Left lobe of liver (tissue), 2 donors: ENCODE data around the gene HOXD10. TPM values are rescaled to one million over a fixed set of nuclear protein-coding genes. Genes with fewer than 3 reads are reported as not detected.

Experiments used
- ATAC-seq: fragments of 200-7000 bp; cut with Tn5 transposase; one replicate; pipeline ENCODE4 v1.9.1; 2020; ENCODE audit warnings: mild to moderate bottlenecking, moderate library complexity
- DNase-seq: peaks from one replicate; pipeline ENCODE4 v3.0.0-alpha.2; 2020; ENCODE audit warnings: low spot score
- total RNA-seq: library from RNA; stranded (reverse); gene quantifications from one replicate; pipeline ENCODE4 v1.2.1, GENCODE V29; 2021
- donor health status: DM: no; HTN: no; CAD: no; lungs with moderate emphysema.
- donor health status: DM: no; HTN: yes; CAD: no.

Gene HOXD10
- total RNA-seq: not detected

DNA sequence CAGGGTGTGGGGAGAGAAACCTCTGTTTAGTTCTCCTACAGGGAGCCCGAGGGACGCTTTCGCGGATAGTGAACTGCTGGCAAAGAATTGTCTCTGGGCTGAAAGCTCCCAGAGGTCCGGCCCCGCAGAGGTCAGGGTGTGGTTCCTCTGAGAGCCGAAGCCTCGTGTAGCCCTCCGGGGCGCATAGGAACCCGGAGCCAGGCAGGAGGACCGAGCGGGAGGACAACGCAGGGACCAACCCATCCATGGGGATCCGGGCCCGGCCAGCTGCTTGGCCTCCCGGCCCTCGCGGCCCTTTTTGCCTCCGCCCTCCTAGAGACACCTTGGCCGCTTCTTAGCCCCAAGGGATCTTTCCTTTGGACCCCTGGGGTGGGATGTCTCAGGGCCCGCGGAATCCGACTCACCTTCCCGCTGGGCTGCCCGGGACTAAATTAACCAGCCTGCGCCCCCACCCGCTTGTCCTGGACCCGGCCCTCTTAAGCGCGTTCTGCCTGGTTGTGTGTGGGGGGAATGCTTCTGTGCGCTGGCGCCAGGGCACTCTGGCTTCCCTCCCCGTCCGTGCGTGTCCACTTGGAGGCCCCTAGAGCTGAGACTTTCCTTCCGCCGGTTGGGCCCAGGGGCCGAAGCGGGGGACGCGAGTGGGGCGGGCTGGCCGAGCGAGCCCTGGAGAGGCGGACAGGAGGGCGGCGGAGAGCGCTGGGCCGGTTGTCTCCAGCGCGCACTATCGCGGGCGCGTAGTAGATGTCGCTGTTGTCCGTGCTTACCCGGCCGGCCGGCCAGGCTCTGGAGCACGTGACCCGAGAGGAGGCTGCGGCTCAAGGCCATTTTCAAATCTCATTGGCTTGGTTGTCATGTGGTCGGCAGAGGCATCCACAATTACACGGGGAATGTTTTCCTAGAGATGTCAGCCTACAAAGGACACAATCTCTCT, at the start of gene HOXD10:
TSS of gene HOXD10 (plus strand) at position 896 of the 931 bp plus-strand sequence. CDS start 56 bp downstream, outside the sequence.
- no peak for DNase-seq
- peak; percentile 24 for ATAC-seq

DNA sequence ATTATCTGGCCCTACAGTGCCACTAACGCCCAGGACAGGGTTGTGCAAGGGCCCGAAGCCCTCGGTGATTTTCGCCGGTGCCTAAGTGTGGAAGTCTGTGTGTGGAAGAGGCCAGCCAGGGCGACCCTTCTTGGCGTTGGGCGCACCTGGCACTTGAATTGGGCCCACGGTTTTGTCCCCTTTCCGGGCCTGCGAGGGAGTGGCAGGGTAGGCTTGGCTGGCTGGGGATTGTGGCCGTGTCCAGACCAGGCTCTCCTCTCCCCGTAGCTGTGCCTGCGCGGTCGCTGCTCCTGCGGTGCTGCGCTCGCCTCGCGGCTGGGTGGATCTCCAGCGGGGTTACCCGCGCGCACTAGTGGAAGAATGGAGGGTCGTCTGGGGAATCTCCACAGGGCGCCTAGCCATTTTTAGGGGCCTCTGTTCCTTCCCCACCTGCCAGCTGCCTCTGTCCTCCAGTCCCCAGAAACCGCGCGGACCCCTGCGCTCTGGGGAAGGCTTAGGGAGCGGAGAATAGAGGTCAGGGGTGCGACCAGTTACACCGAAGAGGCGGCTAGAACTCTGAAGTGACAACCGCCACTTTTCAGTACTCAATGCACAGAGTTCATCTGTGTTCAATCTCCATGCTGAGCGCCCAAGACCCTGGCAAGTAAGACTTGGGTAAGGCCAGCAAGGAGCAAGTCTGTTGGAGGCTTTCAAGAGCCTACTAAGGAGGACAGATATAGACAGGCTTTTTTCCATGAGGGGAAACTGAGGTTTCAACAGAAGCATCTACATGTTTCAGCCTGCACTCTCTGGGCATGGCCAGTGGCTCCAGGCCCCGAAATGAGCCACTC, 48.8 kb upstream of the HOXD10 start:
- ATAC-seq: peak; percentile 82

GRCh38 chr2:176068419-176068832, 48.2 kb upstream of the HOXD10 start:
- no peak for DNase-seq
- no peak for ATAC-seq

More for the DNA sequence above, 48.8 kb upstream of the HOXD10 start:
- DNase-seq: no peak

DNA sequence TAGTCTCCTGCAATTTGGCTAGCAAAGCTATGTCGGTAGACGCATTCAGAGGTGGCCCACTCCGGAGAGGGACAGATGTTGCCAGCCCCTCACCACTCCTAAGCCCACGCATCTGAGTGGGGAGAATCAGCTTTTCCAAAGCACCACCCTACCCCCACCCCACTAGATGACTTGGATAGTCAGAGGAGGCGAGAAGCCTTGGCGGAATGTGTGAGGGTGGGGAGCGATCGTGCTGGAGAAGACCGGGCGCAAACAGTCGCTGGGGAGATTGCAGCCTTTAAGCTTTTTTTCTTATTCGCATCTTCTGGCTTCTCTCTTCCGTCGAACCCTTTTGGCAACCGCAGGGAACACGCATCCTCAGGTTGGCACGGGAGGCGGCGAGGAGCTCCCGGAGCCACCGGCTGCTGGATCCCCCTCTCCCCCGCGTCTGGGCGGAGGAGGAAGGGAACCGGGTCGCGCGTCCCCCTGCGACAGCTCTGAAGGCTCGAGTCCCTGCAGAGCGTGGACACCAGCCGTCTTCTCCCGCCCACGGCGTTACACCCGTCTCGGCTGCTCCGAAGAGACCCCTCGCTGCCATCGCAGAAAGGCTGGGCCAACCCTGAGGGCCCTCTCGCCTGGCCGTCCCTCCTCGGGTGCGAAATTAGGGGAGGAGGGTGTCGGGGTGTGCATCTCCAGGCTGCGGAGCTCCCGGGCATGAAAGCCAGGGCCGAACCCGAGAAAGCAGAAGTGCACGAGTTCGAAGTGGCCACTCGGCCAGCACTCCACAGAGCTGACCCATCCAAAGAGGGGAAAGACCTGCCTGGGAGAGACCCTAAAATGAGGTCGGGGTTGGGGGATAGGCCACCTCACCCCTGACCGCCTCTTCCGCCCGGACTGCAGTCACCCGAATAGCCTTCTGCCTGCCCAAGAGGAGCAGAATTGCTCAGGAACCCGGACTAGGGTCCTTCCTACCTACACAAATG, 45.0 kb upstream of the HOXD10 start:
- ATAC-seq (no peak), DNase-seq (no peak)

DNA sequence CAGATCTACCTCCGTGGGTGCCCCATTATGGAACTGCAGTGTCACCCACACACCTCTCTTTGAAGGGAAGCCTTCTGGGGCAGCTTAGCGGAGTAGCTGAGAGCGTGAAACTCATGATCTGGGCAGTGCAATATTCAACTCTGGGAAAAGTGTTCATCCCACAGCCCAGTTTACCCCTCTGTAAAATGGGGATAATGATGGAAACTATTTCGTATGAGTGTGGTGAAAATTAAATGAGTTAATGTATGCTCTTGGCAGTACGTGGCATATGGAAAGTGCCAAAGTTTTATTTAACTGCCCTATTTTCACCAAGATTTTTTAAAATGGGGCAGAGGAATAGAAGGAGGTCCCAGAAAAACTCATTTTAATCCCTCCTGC, 44.3 kb upstream of the HOXD10 start:
- no peak for ATAC-seq
- no peak for DNase-seq

DNA sequence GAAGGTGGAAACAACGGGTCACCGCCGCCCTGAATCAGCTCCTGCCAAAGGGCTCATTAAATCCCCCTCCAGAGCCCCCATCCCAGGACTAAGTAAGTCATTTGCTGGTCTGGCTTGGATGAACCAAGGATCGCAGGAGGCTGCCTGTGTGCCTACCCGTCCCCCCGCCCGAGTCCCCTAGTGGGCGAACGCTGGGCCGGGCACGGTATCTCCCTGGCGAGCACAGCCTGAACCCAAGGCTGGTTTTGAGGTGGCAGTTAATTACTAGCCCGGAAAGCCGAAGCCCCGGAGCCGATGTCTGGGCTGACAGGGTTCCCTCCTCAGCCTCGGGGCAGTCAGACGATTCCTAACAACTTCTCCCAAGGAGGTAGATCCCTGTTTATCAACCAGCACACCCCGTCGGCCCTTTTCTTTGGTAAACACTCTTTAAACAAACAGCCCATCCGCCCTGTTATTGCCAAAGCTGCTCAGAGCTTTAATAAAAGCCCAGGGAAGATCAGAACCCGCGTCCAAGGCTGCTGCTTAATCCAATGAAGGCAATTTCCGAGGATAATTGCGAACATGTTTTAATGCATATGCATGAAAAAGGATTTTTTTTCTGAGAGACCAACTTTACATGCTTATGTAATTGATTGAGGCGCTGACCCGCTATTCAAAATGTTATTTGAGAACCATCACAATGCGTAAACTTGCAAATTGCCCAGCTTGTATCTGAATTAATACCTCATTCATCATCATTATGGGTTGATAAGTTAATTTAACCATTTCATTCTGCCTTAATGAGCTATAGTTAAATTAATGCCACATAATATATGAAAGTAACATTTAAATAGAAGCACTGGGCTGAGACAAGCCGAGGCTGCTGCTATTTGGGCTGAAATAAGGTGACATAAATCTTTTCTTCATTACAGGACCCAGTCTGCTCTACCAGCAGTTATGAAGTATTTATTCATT, 43.4 kb upstream of the HOXD10 start:
- DNase-seq (no peak), ATAC-seq (no peak)

DNA sequence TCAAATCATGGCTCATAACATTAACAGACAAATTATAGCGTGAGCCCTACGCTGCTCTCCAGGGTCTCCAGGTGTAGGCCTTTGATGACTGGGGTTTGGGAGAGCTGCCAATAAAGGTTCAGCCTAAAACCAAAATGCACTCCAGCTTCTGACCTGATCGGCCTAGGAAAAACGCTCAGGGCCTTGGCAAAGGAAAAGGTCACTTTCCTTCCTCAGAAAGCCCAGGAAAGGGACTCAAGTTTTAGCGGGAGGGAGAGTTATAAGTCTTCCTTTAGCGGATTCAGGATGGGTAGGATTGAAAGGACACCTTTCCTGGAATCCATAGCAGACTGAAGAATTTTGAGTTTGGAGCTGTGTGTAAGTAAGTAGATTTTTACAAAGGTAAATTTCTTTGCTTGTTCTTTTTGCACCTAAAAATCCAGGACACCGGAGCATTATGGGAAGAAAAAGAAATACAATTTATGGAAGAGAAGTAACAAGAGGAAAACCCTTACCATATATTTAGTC, 41.6 kb upstream of the HOXD10 start:
- DNase-seq (no peak), ATAC-seq (no peak)

- ATAC-seq (no peak), DNase-seq (no peak)
These were observed 41.1 kb upstream of the HOXD10 start for GRCh38 chr2:176075481-176075880.

DNA sequence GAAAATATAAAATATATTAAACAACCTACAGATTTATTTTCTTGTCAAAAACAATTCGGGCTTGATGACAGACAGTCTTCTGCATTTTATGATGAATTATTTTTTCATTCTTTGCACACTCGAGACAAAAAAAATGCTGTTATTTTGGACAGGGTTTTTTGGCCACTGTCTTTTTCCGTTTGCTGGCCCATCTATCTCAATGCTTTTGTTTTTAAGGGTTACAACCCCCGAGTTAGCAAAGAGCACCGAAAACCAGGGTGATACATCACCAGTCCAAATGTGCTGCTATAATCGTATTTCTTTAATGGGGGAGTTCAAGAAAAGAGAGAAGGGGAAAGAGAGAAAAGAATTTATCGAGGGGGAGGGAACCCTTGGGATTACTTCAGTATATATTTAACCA, 40.5 kb upstream of the HOXD10 start:
- ATAC-seq (no peak), DNase-seq (no peak)

DNA sequence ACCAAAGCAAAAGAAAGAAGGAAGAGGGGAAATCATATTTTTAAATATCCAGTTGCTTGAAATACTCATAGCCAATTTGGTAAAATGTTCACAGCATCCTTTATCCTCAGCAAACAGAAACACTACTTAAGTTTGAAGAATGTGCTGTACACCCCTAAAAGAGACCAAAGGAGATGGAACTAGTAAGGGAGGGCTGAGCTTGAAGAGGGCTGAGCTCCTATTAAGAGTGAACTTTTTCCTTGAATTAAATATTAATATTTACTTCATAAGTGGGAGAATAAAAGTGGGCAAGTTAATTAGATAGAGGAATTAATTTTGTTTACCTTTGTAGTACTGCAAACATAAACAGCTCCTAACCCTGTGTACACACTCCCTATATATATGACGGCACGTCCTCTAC, 39.8 kb upstream of the HOXD10 start:
- DNase-seq (no peak), ATAC-seq (no peak)

DNA sequence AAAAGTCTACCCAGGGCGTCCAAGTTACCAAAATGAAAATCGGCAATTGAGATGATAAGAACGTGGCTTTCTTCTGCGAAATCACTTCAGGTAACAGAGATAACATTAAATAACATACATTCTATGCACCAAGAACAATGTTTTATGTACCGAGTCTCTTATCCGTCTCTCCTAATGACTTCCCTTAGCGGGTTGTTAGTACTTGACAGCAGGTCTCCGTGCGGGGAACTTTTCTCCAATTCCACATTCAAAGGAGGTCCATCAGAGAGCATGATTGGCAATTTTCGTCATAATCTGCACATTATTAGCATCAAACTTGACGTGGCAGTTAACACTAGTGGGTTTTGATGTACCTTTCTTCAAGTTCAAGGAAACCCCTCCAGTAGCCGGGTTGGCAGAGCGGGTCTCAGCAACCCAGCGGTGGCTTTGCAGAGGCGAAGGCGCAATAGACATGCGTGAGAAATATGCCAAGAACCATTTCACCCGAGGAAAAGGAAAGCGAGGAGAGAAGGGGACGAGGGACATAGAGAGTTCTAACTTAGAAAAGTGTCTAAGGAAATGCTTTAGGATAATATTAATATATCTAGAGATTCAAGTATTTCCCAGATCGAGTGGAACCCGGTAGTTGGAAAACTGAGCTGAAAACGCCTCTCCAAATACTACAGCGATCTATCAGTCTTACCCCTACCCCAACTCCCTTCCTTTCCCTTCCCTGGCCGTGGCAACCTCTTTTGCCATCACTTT, 37.9 kb upstream of the HOXD10 start:
- ATAC-seq (no peak), DNase-seq (no peak)

- no peak for DNase-seq
These were observed 37.2 kb upstream of the HOXD10 start for GRCh38 chr2:176079285-176079830.

GRCh38 chr2:176079831-176080539, 36.6 kb upstream of the HOXD10 start:
- no peak for DNase-seq
- ATAC-seq: peak; percentile 52

More at GRCh38 chr2:176079285-176079830, 37.2 kb upstream of the HOXD10 start:
- ATAC-seq: no peak

DNA sequence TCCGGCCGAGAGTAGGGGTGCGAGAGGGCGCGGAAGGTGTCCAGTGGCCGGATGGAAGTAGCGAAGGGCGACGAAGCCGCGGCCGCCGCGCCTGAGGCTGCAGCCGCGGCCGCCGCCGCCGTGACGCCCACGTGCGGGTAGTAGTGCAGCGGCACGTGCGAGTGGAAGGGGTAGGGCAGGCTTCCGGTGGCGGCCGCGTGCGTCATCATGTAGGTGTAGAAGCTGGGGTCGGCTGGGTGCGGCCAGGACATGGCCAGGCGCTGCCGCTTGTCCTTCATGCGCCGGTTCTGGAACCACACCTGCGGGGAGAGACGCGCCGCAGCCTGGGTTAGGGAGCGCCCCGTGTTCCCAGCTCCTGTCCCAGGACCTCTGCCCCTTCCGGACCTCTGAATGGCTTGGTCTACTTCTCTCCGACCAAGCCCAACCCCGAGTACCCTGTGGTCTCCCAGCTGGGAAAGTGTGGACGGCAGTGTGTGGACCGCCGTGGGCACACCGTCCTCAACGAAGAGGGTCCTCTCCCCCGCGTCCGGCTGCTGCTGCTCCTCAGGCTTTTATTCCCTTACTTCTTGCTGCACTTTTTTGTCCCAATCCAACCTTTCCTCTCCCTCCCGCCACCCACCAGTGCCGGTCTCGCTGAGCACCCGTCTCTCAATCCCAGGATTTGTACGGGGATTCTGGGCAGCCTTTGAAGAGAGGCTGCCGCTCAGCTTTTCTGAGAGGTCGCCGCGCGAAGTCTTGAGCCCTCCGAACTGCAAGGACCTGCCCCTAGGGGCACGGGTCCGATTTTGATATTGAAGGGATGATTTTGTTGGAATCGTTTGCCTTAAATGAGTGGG, 35.8 kb upstream of the HOXD10 start:
- DNase-seq (no peak), ATAC-seq (no peak)

- ATAC-seq (no peak), DNase-seq (no peak)
These were observed 35.2 kb upstream of the HOXD10 start for GRCh38 chr2:176081376-176081836.

DNA sequence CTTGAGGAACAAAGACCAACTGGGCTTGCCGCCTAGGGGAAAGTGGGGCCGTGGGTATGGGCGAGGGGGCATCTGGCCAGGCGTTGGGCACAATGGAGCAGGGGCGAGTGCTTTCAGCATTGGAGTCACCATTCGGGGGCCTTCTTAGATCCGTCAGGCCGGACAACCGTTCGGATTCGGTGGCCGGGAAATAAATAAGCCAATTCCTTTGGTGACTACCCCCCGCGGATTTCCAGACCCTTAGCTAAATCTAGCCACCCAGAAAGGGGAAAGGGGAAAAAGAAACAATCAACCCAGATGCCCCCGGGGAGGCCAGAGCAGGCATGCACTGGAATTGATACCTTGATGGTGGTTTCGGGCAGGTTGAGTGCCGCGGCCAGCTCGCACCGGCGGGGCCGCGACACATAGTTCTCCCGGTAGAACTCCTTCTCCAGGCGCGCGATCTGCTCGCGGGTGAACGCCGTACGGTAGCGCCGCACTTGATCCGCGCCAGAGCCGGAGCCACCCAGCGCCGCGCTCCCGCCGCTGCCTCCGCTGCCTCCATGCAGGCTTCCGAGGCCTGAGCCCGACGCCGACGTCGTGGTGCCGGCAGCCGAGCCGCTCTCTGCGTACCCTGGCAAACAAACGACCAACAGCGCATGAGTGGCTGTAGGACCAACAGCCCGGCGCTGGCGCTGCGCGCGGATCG, 34.6 kb upstream of the HOXD10 start:
- ATAC-seq (no peak), DNase-seq (no peak)
